PC-9 (cell line): ENCODE data around the gene NR1H2. TPM values are rescaled to one million over a fixed set of nuclear protein-coding genes. Genes with fewer than 3 reads are reported as not detected.
"Not testable (repeated sequence)": the region's sequence is repeated elsewhere in the genome, so short reads cannot be mapped to it uniquely, and the experiment has no call there.

Source experiments
- BruUV-seq: library from RNA; stranded (reverse); fragments of 400-500 nt; replicated peaks from 2 replicates; lab custom pipeline; 2021; lab: Mats Ljungman, UMichigan
- CTCF ChIA-PET: fragments of 300-600 bp; sonication (Branson Sonifier 250); formaldehyde crosslinking; loops from one replicate; lab custom pipeline; 2022; ENCODE audit warnings: antibody characterized with exemption; lab: Charles Lee
- POLR2A ChIA-PET: fragments of 300-600 bp; sonication (Branson Sonifier 250); formaldehyde crosslinking; loops from one replicate; lab custom pipeline; 2022; ENCODE audit warnings: antibody characterized with exemption; ENCODE audit not compliant: unreplicated experiment; lab: Charles Lee
- DNase-seq, 2 experiments: peaks; one replicate each; pipeline versions ENCODE4 v3.0.0 to v3.0.0-alpha.2; 2015 to 2022; ENCODE audit warnings: mixed read lengths in 1 of 2
- H2AFZ ChIP-seq: fragments of 200-600 bp; sonication (generic); 2 replicates; pipeline ENCODE4 v1.8.1; 2017; ENCODE audit warnings: antibody characterized with exemption
- H3F3A ChIP-seq: fragments of 200-600 bp; sonication (generic); 2 replicates; pipeline ENCODE4 v1.8.1; 2017; ENCODE audit warnings: antibody characterized with exemption, mild to moderate bottlenecking, low read depth; ENCODE audit not compliant: insufficient read depth
- H3K27ac ChIP-seq: fragments of 200-600 bp; sonication (generic); 2 replicates; pipeline ENCODE4 v1.6.1; 2016; ENCODE audit warnings: mixed run types
- H3K27me3 ChIP-seq: fragments of 200-600 bp; sonication (generic); 2 replicates; pipeline ENCODE4 v1.6.1; 2016; ENCODE audit warnings: low read depth, mixed run types; ENCODE audit not compliant: insufficient read depth
- H3K36me3 ChIP-seq: fragments of 200-600 bp; sonication (generic); 2 replicates; pipeline ENCODE4 v1.6.1; 2016; ENCODE audit warnings: low read depth, mixed run types
- H3K4me1 ChIP-seq: fragments of 200-600 bp; sonication (generic); replicated peaks from 2 replicates; pipeline ENCODE4 v1.6.1; 2016; ENCODE audit warnings: mixed run types; ENCODE audit not compliant: insufficient read depth
- H3K4me2 ChIP-seq: fragments of 200-600 bp; sonication (generic); 2 replicates; pipeline ENCODE4 v1.6.1; 2017; ENCODE audit warnings: mixed run types
- H3K4me3 ChIP-seq: fragments of 200-600 bp; sonication (generic); 2 replicates; pipeline ENCODE4 v1.6.1; 2016; ENCODE audit warnings: mixed run types
- H3K79me2 ChIP-seq: fragments of 200-600 bp; sonication (generic); 2 replicates; pipeline ENCODE4 v1.6.1; 2017; ENCODE audit warnings: low read depth, mixed run types
- H3K9me2 ChIP-seq: fragments of 200-600 bp; sonication (generic); 2 replicates; pipeline ENCODE4 v1.8.1; 2017; ENCODE audit warnings: mild to moderate bottlenecking; ENCODE audit not compliant: insufficient read depth
- H3K9me3 ChIP-seq: fragments of 200-600 bp; sonication (generic); 2 replicates; pipeline ENCODE4 v1.8.1; 2016; ENCODE audit warnings: low read depth; ENCODE audit not compliant: insufficient read depth
- H4K20me1 ChIP-seq: fragments of 200-600 bp; sonication (generic); 2 replicates; pipeline ENCODE4 v1.8.1; 2017; ENCODE audit not compliant: insufficient read depth
- EZH2 ChIP-seq: fragments of 200-600 bp; sonication (generic); IDR thresholded peaks from 2 replicates; pipeline ENCODE4 v1.8.0; 2017; ENCODE audit warnings: antibody characterized with exemption, low read depth
- intact Hi-C: fragments of 100-400 bp; cut with micrococcal nuclease; formaldehyde crosslinking; loops from one replicate; pipeline ENCODE4 v1.10.0; 2022; ENCODE audit not compliant: unreplicated experiment
- total RNA-seq: library from RNA; stranded (reverse); gene quantifications from 2 replicates; pipeline ENCODE4 v1.2.3, GENCODE V29; 2021
- TF ChIP-seq, protein P1 (sequence below): fragments of 200-600 bp; sonication (generic); conservative IDR thresholded peaks from 2 replicates; pipeline ENCODE4 v1.6.1; 2017; ENCODE audit warnings: mixed run types, antibody characterized with exemption, mild to moderate bottlenecking, moderate library complexity

Gene NR1H2
- total RNA-seq, 1 experiment from 2014 or later = 77.5 TPM

DNA sequence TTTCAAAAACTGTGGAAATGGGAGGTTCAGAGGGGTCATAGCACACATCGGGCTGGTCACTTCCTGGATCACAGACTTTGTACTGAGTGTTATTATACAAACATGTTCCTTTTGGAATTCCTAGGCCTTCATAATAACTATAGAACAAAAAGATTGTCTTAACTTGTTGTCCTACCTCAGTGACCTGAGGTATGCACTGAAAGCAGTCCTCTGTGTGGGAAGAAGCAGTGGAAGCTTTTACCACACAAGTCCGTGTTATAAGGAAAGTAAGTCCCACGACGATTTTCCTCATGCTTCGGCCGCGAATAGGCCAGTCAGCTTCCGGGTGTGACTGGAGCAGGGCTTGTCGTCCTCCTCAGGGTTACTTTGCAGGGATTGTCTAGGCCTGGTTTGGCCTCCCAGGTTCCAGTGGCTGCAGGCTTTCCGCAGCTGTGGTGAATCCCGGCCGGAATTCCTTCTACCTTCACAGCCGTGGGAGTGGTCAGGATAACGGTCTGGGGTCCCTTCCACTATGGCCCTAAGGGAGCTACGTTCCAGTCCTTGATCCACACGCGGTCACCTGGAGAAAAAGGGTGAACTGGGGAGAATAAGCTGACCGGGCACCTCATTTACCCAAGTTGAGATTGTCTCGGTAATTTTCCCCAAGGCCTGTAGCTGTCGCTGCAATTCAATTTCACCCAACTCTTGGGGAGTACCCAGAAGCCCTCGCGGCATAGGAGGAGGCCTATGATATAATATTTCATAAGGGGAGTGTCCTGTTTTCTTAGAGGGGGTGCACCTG, 26.8 kb upstream of the NR1H2 start:
- TF ChIP-seq EZH2 = no peak
- TF ChIP-seq, protein P1, sequence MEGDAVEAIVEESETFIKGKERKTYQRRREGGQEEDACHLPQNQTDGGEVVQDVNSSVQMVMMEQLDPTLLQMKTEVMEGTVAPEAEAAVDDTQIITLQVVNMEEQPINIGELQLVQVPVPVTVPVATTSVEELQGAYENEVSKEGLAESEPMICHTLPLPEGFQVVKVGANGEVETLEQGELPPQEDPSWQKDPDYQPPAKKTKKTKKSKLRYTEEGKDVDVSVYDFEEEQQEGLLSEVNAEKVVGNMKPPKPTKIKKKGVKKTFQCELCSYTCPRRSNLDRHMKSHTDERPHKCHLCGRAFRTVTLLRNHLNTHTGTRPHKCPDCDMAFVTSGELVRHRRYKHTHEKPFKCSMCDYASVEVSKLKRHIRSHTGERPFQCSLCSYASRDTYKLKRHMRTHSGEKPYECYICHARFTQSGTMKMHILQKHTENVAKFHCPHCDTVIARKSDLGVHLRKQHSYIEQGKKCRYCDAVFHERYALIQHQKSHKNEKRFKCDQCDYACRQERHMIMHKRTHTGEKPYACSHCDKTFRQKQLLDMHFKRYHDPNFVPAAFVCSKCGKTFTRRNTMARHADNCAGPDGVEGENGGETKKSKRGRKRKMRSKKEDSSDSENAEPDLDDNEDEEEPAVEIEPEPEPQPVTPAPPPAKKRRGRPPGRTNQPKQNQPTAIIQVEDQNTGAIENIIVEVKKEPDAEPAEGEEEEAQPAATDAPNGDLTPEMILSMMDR = no peak
- Histone ChIP-seq H3K4me3 (no peak overlapping the region), H3K9me3 (no peaks in the 10 kb centered on the region), H3K9me2 (no peaks in the 10 kb centered on the region), H4K20me1 (no peaks in the 10 kb centered on the region), H3K79me2 (no peaks in the 10 kb centered on the region), H3K4me1 (no peaks in the 10 kb centered on the region), H3K27me3 (peaks cover 12% of the 10 kb centered on the region; the same call in 1 of the 2 replicates), H3K27ac (no peak overlapping the region), H3F3A (no peaks in the 10 kb centered on the region), H2AFZ (no peak overlapping the region), H3K4me2 (no peak overlapping the region), H3K36me3 (no peaks in the 10 kb centered on the region)
- POLR2A ChIA-PET = no interaction called here
- no peak for DNase-seq
- intact Hi-C loops = no loop called here
- BruUV-seq = no TSS peak
- CTCF ChIA-PET = no interaction called here

DNA sequence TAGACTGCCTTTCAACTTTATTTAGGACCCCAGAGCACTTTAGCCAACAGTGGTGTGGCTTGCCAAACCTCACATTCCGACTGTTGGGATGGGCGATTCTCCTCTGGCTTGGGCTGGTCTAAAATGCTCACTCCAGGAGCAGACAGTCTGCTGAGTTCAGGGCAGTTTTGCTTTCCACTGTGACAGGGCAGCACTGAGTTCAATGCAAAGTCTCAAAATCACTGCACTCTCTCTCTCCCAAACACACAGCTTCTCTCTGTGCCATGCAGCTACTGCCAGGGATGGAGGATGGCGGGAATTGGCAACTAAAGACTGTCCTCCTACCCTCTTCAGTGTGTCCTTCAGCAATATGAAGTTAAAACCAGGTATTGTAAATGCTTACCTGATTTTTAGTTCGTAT, 24.0 kb upstream of the NR1H2 start:
- H3K27ac ChIP-seq = no peak overlapping the region
- no peaks in the 10 kb centered on the region for H3K36me3 ChIP-seq
- H3K79me2 ChIP-seq = no peaks in the 10 kb centered on the region
- H2AFZ ChIP-seq = no peak overlapping the region
- H3K9me2 ChIP-seq = no peaks in the 10 kb centered on the region
- no TSS peak for BruUV-seq
- H3F3A ChIP-seq = no peaks in the 10 kb centered on the region; the same call in 1 of the 2 replicates
- H3K9me3 ChIP-seq = no peaks in the 10 kb centered on the region
- H3K4me3 ChIP-seq = no peak overlapping the region
- H3K4me1 ChIP-seq = no peaks in the 10 kb centered on the region
- H3K27me3 ChIP-seq = peaks cover 14% of the 10 kb centered on the region
- H3K4me2 ChIP-seq = no peak overlapping the region
- no peaks in the 10 kb centered on the region for H4K20me1 ChIP-seq
- no peak for DNase-seq
- no peak for TF ChIP-seq EZH2
- TF ChIP-seq, protein P1 = no peak
- intact Hi-C loops = no loop called here
- ChIA-PET POLR2A (no interaction called here), CTCF (no interaction called here)

DNA sequence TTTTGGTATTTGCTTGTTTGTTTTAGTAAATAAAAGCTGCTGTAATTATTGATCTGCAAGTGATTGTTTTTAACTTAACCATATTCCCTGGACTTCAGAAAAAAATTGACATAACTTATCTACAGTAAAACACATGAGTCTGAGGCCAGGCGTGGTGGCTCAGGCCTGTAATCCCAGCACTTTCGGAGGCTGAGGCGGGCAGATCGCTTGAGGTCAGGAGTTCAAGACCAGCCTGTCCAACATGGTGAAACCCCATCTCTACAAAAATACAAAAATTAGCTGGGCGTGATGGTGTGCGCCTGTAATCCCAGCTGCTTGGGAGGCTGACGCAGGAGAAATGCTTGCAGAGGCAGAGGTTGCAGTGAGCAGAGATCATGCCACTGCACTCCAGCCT, 22.8 kb upstream of the NR1H2 start:
- H3K27ac ChIP-seq, BruUV-seq, H3K79me2 ChIP-seq, H3F3A ChIP-seq, H2AFZ ChIP-seq, H3K4me1 ChIP-seq, DNase-seq, H3K36me3 ChIP-seq, H3K4me2 ChIP-seq, H3K9me3 ChIP-seq, intact Hi-C loops, H3K9me2 ChIP-seq, H3K4me3 ChIP-seq, H4K20me1 ChIP-seq: not testable (repeated sequence)
- H3K27me3 ChIP-seq = peaks cover 14% of the 10 kb centered on the region
- POLR2A ChIA-PET = interaction anchor here (0.7 kb wide), 1 partner anchor 143 kb away, joined by 8 read pairs; no protein-coding TSS in a partner anchor
- CTCF ChIA-PET = interaction anchor here (0.7 kb wide), 1 partner anchor 207 kb away, joined by 5 read pairs; no protein-coding TSS in a partner anchor
